Endothelial cell of hepatic sinusoid (primary cell): Measurements from ENCODE around the gene GALNT14.

Experiments
- in situ Hi-C: cut with HindIII; loops from 2 replicates; pipeline ENCODE4 v1.10.0; 2017; ENCODE audit warnings: low sequenced_read_pairs

Gene GALNT14

DNA sequence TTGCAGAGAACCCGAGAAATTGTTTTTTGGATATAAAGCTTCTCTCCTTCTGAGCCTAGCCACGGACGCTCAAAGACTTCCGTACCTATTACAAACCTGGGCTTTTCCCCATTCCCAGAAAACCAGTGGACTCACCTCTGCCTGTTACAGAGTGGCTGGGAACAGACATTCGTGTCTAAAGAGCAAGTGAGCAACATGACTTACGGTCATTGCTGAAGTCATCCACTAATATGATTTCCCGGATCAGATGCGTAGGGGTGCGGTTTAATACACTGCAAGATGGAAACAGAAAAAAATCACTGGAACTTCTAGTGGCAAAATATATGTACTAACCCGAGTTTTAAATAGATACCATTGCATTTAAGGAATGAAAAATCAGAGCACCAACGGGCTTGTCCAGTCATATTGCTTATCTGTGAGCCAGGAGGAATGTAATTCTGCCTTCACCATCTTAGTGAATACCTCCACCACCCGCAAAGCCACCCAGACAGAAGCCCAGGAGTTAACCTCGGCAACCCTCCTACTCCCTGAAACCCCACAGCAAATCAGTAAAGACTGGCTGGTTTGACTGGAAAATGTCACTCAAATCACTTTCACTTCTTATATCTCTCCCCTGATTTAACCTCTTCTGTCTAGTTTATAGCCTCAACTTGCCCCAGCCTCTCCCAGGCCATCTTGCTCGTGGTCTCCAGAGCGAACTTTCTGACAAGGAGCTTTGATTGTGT, 179.9 kb downstream of the GALNT14 start:
- in situ Hi-C loops: no loop called here

DNA sequence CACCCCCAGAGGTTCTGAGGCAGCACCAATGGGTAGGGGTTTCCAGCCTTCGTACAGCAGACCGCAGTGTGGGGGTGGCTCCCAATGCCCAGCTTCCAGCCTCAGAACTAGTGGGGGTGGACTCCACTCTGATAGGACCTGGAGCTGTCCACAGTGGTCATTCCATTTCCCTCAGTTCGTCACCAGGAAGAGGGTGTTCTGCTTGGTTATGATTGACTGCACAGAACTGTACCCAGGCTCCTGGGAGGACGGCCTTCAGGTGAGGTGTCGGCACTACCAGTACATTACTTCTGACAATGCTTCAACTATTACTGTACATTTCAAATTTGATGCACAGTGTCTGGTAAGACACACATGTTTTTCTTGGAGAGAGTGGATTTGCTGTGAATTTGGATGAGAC, 180.6 kb downstream of the GALNT14 start:
- in situ Hi-C loops: no loop called here

DNA sequence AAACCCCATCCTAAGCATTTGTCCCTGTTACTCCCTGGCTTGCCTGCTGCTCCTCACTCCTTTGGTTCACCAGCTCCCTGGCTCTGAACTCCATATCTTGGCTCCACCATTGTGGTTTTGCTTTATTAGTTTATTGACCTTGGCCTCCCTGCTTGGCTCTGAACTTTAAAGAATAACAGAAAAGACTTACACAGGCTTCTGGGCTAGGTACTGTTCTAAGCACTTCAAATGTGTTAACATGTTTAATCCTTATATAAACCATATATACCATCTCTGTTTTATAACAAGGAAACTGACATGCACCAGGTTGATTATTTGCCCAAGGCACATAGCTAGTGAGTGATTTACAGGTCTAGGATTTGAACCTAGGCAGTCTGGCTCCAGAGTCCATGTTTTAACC, 181.2 kb downstream of the GALNT14 start:
- in situ Hi-C loops: no loop called here

DNA sequence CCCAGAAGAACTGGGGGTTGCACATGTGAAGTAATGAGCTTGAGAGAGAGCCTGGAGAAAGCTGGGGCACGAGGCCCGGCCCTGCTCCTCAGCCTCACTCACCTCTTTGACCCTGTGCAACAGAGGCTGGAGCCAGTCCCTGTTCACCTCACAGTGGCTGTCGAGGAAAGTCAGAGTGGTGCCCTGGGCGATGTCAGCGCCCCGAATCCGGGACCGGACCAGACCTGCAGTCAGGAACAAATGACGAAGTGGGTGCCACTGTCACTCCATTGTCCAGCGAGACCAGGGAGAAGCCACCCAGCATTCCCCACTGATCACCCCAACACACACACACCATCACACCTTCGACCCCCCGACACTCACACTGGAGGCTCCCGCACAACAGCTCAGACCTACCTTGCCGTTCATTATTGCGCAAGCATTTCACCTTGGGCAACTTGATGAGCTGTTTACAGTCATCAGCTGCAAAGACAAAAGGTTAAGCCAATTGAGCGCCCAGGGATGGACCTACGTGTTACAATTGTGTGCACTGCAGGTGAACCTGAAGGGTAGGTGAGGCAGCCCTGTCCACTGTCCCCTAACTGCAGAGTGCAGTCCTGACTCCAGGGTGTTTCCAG, 182.6 kb downstream of the GALNT14 start:
- in situ Hi-C loops: no loop called here

GRCh38 chr2:30950339-30950738, 187.9 kb downstream of the GALNT14 start:
- in situ Hi-C loops: no loop called here

- in situ Hi-C loops: no loop called here
Observed at GRCh38 chr2:30949435-30949834, 188.8 kb downstream of the GALNT14 start.

GRCh38 chr2:30948857-30949256, 189.4 kb downstream of the GALNT14 start:
- in situ Hi-C loops: no loop called here

DNA sequence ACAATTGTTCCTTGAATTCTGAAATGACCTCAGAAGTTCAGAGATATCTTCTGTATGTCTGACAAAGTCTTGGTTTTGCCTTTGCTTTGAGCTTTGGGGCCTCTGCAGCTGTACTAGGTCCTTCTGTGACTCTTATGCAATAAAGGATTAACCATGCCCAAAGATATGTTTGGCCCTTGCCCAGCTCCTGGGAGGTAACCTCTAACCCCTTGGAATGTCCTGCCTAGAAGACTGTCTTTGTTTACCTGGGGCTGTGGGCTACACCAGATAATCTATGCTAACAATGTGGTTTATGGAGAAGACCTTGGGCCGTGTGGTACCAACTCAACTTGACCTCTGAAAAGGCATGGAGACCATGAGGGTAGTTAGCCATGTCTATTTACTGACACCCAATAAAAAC, 190.1 kb downstream of the GALNT14 start:
- in situ Hi-C loops: no loop called here

GRCh38 chr2:30947686-30948085, 190.6 kb downstream of the GALNT14 start:
- in situ Hi-C loops: no loop called here

DNA sequence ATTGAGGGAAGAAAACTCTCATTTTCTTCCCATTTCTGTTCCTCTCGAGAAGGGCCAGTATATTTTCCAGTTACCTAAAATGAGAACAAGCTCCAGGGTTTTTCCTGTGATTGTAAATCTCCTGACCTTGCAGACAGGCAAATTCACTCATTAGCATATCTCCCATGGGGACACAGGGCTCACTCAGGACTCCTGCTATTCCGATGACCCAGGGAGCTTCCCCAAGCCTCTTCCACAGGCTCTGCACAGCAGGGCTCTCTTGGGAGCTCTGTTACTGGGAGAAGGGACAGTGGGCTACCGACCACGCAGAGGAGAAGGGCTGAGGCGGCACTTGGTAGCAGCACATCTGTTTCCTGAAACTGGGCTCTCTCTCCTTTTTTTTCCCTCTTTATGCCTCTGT, 195.8 kb downstream of the GALNT14 start:
- in situ Hi-C loops: no loop called here

DNA sequence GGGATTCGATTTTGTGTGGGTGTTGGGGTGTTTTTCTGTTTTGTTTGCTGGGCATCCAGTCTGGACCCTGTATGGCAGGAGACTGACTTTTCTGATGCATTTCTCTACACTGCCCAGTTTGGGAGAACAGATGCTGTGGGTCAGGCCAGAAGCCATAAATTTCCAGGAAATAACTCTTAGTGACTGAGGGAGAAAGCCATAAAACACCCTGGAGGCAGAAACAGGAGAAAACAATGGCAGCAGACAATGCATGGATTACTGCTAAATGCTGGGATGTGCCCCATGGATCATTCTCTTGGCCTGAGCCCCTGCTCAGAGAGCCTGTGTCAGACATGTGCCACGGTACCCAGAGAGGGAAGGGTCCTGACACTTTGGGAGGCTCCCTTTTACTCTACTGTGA, 197.4 kb downstream of the GALNT14 start:
- in situ Hi-C loops: no loop called here

GRCh38 chr2:30939364-30939763, 198.9 kb downstream of the GALNT14 start:
- in situ Hi-C loops: no loop called here

DNA sequence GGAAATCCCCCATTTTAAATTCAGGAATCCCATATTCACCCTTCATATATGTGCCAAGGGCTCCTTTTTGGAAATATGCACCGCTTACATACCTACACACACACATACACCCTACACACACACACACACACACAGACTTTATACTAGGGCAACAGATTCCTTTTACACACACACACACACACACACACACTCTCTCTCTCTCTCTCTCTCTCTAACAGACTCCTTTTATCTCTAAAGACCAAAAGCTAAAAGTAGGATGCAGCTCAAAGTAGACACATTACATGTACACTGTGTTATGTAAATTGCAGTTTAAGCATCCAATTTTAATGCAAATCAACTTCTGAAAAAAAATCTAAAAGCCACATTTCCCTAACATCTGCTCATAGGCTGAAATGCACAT, 200.0 kb downstream of the GALNT14 start:
- in situ Hi-C loops: no loop called here

DNA sequence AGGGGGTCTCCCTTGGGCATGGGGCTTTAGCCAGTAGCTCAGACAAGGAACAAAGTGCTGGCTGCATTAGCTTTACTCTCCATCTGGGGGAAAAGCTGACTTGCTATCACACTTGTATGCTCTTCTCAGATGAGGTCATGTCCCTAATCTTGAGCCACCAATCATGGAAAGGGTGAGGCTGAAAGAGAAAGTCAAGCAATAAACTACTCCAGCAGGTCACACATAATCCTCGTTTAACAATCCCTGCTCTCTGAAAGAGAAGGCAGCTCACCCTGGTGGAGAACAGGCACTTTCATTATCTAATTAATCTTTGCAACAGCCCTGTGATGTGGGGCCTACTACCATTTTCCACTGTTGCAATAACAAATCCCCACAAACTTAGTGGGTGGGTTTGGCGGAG, 201.3 kb downstream of the GALNT14 start:
- in situ Hi-C loops: no loop called here

DNA sequence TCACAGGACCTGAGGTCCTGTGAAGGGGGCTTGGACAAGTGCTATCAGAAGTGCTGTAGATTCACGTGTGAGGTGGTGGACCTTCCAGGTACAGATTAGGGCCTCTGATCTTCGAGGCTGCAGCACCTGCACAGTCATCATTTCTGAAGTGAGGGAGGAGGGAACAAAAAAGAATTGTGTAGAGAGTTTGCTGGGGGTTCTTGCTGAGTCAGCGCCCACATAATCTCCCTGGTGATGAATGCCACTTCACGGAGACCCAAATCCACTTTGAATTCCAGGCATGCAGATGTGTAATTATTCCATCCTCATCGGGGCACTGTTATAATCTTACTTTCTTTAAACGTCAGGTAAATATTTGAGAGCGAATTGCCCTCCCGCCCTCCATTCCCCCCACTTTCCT, 202.4 kb downstream of the GALNT14 start:
- in situ Hi-C loops: no loop called here

GRCh38 chr2:30934066-30934465, 204.2 kb downstream of the GALNT14 start:
- in situ Hi-C loops: no loop called here

GRCh38 chr2:30933496-30933895, 204.7 kb downstream of the GALNT14 start:
- in situ Hi-C loops: no loop called here

GRCh38 chr2:30932870-30933269, 205.4 kb downstream of the GALNT14 start:
- in situ Hi-C loops: no loop called here

- in situ Hi-C loops: no loop called here
Observed at GRCh38 chr2:30931841-30932407, 206.3 kb downstream of the GALNT14 start.

- in situ Hi-C loops: no loop called here
Observed at GRCh38 chr2:30930716-30931115, 207.5 kb downstream of the GALNT14 start.

DNA sequence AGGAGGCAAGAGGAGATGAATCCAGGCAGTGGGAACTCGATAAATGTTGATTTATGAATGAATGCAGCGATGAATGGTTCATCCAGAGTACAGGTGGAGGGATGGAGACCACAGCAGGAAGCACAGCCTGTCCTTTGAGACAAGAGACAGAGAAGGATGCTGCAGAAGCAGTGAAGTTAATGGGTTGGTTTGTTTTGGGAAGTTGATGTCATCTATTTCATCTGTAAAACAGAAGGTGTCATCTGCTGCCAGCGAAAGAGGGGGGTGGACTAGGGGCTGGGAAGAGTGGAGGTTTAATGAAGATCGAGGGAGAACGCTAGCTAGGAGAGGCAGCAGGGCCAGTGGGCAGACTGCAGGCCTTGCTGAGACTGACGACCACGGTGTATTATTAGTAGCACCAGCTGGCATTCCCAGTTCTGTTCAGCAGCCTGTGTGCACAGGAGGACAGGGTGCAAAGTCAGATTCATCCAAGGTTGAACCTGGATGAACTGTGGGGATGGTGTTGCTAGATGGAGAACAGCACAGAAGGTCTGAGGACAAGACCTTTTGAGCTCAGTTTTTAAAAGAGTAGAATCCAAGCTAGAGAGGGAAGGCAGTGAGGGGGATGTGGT, 210.7 kb downstream of the GALNT14 start:
- in situ Hi-C loops: no loop called here

- in situ Hi-C loops: no loop called here
Observed at GRCh38 chr2:30926606-30927005, 211.6 kb downstream of the GALNT14 start.
